ENCODE data around the gene PRKCH. TPM values are rescaled to one million over a fixed set of nuclear protein-coding genes. Genes with fewer than 3 reads are reported as not detected.

Gene PRKCH
- total RNA-seq, 1 donor from 2014 or later = 20.2 TPM

GRCh38 chr14:61538464-61539022 lies 217.2 kb downstream of the PRKCH start:
- TF ChIP-seq, protein P1, sequence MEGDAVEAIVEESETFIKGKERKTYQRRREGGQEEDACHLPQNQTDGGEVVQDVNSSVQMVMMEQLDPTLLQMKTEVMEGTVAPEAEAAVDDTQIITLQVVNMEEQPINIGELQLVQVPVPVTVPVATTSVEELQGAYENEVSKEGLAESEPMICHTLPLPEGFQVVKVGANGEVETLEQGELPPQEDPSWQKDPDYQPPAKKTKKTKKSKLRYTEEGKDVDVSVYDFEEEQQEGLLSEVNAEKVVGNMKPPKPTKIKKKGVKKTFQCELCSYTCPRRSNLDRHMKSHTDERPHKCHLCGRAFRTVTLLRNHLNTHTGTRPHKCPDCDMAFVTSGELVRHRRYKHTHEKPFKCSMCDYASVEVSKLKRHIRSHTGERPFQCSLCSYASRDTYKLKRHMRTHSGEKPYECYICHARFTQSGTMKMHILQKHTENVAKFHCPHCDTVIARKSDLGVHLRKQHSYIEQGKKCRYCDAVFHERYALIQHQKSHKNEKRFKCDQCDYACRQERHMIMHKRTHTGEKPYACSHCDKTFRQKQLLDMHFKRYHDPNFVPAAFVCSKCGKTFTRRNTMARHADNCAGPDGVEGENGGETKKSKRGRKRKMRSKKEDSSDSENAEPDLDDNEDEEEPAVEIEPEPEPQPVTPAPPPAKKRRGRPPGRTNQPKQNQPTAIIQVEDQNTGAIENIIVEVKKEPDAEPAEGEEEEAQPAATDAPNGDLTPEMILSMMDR (IDR thresholded peaks at IDR 0.05) = no peak
- H3K4me3 ChIP-seq = no peak overlapping the region
- intact Hi-C loops (cut with DNase I) = no loop called here
- H3K27ac ChIP-seq = no peak overlapping the region
- H3K9me3 ChIP-seq = no peaks in the 10 kb centered on the region
- DNase-seq (ENCODE audit: low spot score in 2 of 2) = no peak
- no peaks in the 10 kb centered on the region for H3K36me3 ChIP-seq
- H3K4me1 ChIP-seq = peaks cover 7 to 13% of the 10 kb centered on the region in 2 donors
- no peaks in the 10 kb centered on the region for H3K27me3 ChIP-seq

- DNase-seq (ENCODE audit: low spot score in 2 of 2) = peak in 1 of 2 donors; percentile 30
- no peaks in the 10 kb centered on the region for H3K27me3 ChIP-seq
- no peak overlapping the region for H3K4me3 ChIP-seq
- TF ChIP-seq, protein P1 (IDR thresholded peaks at IDR 0.05) = no peak
- intact Hi-C loops (cut with DNase I) = loop anchor here (5.0 kb wide), 1 partner anchor 62 kb away; no protein-coding TSS in a partner anchor
- peaks cover 14 to 22% of the 10 kb centered on the region in 2 donors for H3K4me1 ChIP-seq
- no peak overlapping the region for H3K27ac ChIP-seq
- no peaks in the 10 kb centered on the region for H3K36me3 ChIP-seq
- H3K9me3 ChIP-seq = no peaks in the 10 kb centered on the region
These were observed 218.3 kb downstream of the PRKCH start for GRCh38 chr14:61539631-61540030.

- Histone ChIP-seq H3K4me3 (no peak overlapping the region), H3K27me3 (no peaks in the 10 kb centered on the region), H3K4me1 (peaks cover 19 to 27% of the 10 kb centered on the region in 2 donors), H3K36me3 (no peaks in the 10 kb centered on the region), H3K9me3 (no peaks in the 10 kb centered on the region), H3K27ac (no peak overlapping the region)
- TF ChIP-seq, protein P1 (IDR thresholded peaks at IDR 0.05) = no peak
- intact Hi-C loops (cut with DNase I) = loop anchor here (5.0 kb wide), 1 partner anchor 64 kb away; no protein-coding TSS in a partner anchor
- DNase-seq (ENCODE audit: low spot score in 2 of 2) = peak in 1 of 2 donors; percentile 59
These were observed 219.6 kb downstream of the PRKCH start for GRCh38 chr14:61540931-61541330.

GRCh38 chr14:61542848-61543790 lies 221.7 kb downstream of the PRKCH start:
- Histone ChIP-seq H3K9me3 (no peaks in the 10 kb centered on the region), H3K27ac (peak overlapping the region; percentile 66 to 71), H3K27me3 (no peaks in the 10 kb centered on the region), H3K4me3 (no peak overlapping the region), H3K4me1 (peaks cover 19 to 27% of the 10 kb centered on the region in 2 donors), H3K36me3 (no peaks in the 10 kb centered on the region)
- TF ChIP-seq, protein P1 (IDR thresholded peaks at IDR 0.05) = no peak
- peak in 1 of 2 donors; percentile 66 for DNase-seq (ENCODE audit: low spot score in 2 of 2)
- intact Hi-C loops (cut with DNase I) = loop anchor here (2.0 to 5.0 kb wide), 2 partner anchors 16 to 66 kb away; no protein-coding TSS in a partner anchor

DNA sequence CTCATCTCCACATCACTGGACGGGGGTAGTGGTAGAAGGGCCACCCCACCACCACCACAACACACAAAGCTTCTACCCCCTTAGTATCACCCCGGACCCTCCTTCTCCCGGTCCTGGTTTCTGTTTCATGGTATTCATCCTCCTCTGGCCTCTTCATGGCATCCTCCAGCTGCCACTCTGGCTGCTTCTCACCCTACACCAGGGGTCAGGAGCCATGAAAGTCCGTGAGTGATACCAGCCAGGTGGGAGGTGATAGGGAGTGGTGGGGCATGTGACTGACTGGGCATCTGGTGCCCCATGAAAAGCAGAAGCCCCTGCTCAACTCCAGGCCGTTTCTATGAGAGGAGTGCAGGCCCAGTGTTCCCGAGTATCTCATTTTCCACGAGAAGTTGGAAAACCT lies 222.6 kb downstream of the PRKCH start:
- Histone ChIP-seq H3K4me1 (peaks cover 19 to 27% of the 10 kb centered on the region in 2 donors), H3K9me3 (no peaks in the 10 kb centered on the region), H3K4me3 (no peak overlapping the region), H3K27ac (peak overlapping the region; percentile 66 to 71), H3K27me3 (no peaks in the 10 kb centered on the region), H3K36me3 (no peaks in the 10 kb centered on the region)
- intact Hi-C loops (cut with DNase I) = loop anchor here (2.0 to 5.0 kb wide), 2 partner anchors 17 to 67 kb away; no protein-coding TSS in a partner anchor
- DNase-seq (ENCODE audit: low spot score in 2 of 2) = peak in 1 of 2 donors; percentile 52
- TF ChIP-seq, protein P1 (IDR thresholded peaks at IDR 0.05) = no peak

All from ascending aorta (tissue), 2 donors.